H1 (cell line): Measurements from ENCODE around the gene SLAIN2. TPM values are rescaled to one million over a fixed set of nuclear protein-coding genes. Genes with fewer than 3 reads are reported as not detected.

Experiments used
- BCL11A ChIP-seq, 2 experiments: IDR thresholded peaks; one replicate each; pipeline ENCODE4 v1.6.1; 2011; ENCODE audit warnings: low read depth in 2 of 2, low read length in 2 of 2, mild to moderate bottlenecking in 2 of 2
- CEBPB ChIP-seq: IDR thresholded peaks from 2 replicates; pipeline ENCODE4 v1.6.1; 2012; ENCODE audit warnings: low read depth, low read length
- CHD2 ChIP-seq: IDR thresholded peaks from 2 replicates; pipeline ENCODE4 v1.6.1; 2012; ENCODE audit warnings: low read length, improper control_type of control experiment
- CHD7 ChIP-seq: fragments of 300-600 bp; sonication (generic); IDR thresholded peaks from 2 replicates; pipeline ENCODE4 v1.7.1; 2012; ENCODE audit warnings: low read length, moderate library complexity, mild to moderate bottlenecking, inconsistent platforms; ENCODE audit not compliant: insufficient replicate concordance
- KDM4A ChIP-seq: IDR thresholded peaks from one replicate; pipeline ENCODE4 v1.7.1; 2012; ENCODE audit warnings: low read depth, mild to moderate bottlenecking, moderate library complexity, low read length, inconsistent platforms; ENCODE audit not compliant: severe bottlenecking
- RNF2 ChIP-seq: fragments of 200-900, 300-1000 bp; sonication (generic); IDR thresholded peaks from 2 replicates; pipeline ENCODE4 v1.7.1; 2016; ENCODE audit warnings: borderline replicate concordance, low read depth, mild to moderate bottlenecking, antibody characterized with exemption, low read length; ENCODE audit not compliant: poor library complexity, severe bottlenecking; ENCODE audit errors: missing control alignments
- SAP30 ChIP-seq: fragments of 300-600 bp; sonication (generic); IDR thresholded peaks from 2 replicates; pipeline ENCODE4 v1.7.1; 2012; ENCODE audit warnings: low read length, moderate library complexity, mild to moderate bottlenecking, inconsistent platforms; ENCODE audit not compliant: insufficient read depth, insufficient replicate concordance
- SIN3A ChIP-seq, 2 experiments: IDR thresholded peaks in 1 of 2; conservative IDR thresholded peaks in 1 of 2; 2 replicates each; pipeline ENCODE4 v1.6.1; 2011 to 2012; ENCODE audit warnings: low read length in 2 of 2, improper control_type of control experiment in 1 of 2, low read depth in 1 of 2, mild to moderate bottlenecking in 1 of 2
- TAF7 ChIP-seq: optimal IDR thresholded peaks from 2 replicates; pipeline ENCODE3; 2011; ENCODE audit warnings: low read depth, mild to moderate bottlenecking, inconsistent platforms, low read length, moderate library complexity, borderline replicate concordance
- polyA plus RNA-seq, 7 experiments: library from polyadenylated mRNA; depleted of rRNA in 3 of 7; stranded (reverse) in 5 of 7; unstranded in 2 of 7; fragments of >200 nt in 5 of 7; fragments of 200-250 nt in 2 of 7; gene quantifications; 1 replicate in 5 of 7; 2 replicates in 1 of 7; 4 replicates in 1 of 7; pipeline versions ENCODE4 v1.2.1 to v1.2.3, GENCODE V29; 2011 to 2013; ENCODE audit warnings: missing spikeins in 2 of 7, mixed read lengths in 2 of 7
- total RNA-seq: library from RNA; stranded (reverse); fragmentation: NEBNext Ultra II Directional; extraction: Animal tissue kit (Norgen Biotek cat#: 25700); gene quantifications from 2 replicates; pipeline ENCODE4 v1.2.1, GENCODE V29; 2021

Gene SLAIN2
- total and polyA plus RNA-seq, 2 of the 8 experiments (the other 6 are each of a cell fraction or from before 2014, with no cell fraction given) = 8.2 to 40.0 TPM

GRCh38 chr4:48340276-48340964 lies 909 bp upstream of the SLAIN2 start (continued):
- TF ChIP-seq CHD7 (peak; percentile 36), KDM4A (peak; percentile 30), RNF2 (no peak), BCL11A (IDR thresholded peaks at IDR 0.05; ENCODE audit: low read depth in 2 of 2, low read length in 2 of 2) (no peak), CHD2 (no peak), SIN3A (conservative IDR thresholded peaks at IDR 0.05 in 1 of 2, IDR thresholded peaks at IDR 0.05 in 1 of 2; ENCODE audit: low read depth in 1 of 2, low read length in 2 of 2) (0 out of 4 replicates have a peak, but pooled peaks of 1 of the 2 experiments have one; percentile 1), CEBPB (no peak), TAF7 (no peak), SAP30 (peak; percentile 46)
